Epithelial cell of esophagus (primary cell): ENCODE measurements around the gene COPS8.

Experiments used
- DNase-seq: peaks from one replicate; pipeline ENCODE4 v3.0.0; 2010; ENCODE audit warnings: low read depth
- H3K4me3 ChIP-seq: 2 replicates; pipeline ENCODE4 v1.5.1; 2011; ENCODE audit warnings: mild to moderate bottlenecking, low read length, control low read depth
- TF ChIP-seq, protein P1 (sequence below): IDR thresholded peaks from 2 replicates; pipeline ENCODE4 v1.5.1; 2011; ENCODE audit warnings: low read depth, mild to moderate bottlenecking, low read length, control low read depth, inconsistent platforms; ENCODE audit not compliant: insufficient read depth; ENCODE audit errors: missing control alignments

The COPS8 gene

GRCh38 chr2:237139123-237139675 is 53.5 kb downstream of the COPS8 start:
- no peak for DNase-seq
- TF ChIP-seq, protein P1, sequence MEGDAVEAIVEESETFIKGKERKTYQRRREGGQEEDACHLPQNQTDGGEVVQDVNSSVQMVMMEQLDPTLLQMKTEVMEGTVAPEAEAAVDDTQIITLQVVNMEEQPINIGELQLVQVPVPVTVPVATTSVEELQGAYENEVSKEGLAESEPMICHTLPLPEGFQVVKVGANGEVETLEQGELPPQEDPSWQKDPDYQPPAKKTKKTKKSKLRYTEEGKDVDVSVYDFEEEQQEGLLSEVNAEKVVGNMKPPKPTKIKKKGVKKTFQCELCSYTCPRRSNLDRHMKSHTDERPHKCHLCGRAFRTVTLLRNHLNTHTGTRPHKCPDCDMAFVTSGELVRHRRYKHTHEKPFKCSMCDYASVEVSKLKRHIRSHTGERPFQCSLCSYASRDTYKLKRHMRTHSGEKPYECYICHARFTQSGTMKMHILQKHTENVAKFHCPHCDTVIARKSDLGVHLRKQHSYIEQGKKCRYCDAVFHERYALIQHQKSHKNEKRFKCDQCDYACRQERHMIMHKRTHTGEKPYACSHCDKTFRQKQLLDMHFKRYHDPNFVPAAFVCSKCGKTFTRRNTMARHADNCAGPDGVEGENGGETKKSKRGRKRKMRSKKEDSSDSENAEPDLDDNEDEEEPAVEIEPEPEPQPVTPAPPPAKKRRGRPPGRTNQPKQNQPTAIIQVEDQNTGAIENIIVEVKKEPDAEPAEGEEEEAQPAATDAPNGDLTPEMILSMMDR: no peak
- H3K4me3 ChIP-seq: no peak overlapping the region

DNA sequence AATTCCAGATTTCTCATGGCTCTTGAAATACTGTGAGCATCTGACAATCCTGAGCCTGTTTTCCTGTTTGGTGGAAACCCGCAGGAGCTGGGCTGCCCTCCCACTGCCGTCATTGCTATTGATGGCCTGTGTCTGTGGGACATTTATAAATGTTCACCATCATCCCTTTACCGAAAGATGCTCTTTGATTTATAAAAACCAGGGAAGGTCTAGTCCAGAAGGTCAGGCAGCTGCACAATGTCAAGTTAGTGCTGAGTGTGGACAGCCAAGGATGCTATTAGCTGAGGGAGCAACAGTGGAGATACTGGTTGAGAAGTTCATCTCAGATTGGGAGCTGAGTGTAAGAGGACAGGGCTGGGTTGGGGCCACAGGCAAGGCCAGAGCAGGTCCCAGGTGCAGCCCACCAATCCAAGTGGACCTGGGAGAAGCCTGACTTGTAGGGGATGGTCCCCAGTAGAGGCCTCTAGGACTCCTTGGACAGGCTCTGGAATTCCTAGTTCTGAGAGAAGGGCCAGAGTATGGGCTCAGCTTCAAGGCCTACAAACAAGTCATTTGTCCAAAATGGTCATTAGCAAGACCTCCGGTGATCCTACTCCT is 55.1 kb downstream of the COPS8 start:
- no peak overlapping the region for H3K4me3 ChIP-seq
- no peak for DNase-seq
- TF ChIP-seq, protein P1: no peak

DNA sequence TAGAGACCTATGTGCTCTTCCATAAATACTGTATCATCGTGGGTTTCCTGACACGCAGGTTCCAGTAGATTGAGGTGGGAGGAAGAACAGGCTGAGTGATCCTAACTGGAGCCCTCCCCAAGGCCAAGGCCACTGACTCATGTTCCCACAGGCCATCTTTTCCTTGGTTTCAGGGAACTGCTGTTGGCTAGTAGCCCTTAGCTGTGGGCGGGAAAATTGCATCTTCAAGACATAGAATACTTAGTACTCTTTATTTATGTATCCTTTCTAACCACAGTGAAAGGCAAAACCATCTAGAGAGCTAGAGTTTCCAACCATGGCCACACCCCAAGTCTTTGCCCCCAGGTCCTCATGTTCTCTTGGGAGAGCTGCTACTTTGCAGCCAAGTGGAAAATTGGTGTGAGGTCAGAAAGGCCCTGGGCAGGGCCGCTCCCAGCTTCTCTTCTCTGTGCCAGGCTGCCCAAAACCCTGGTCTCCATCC is 55.9 kb downstream of the COPS8 start:
- TF ChIP-seq, protein P1: no peak
- peak; percentile 27 for DNase-seq
- H3K4me3 ChIP-seq: no peak overlapping the region

DNA sequence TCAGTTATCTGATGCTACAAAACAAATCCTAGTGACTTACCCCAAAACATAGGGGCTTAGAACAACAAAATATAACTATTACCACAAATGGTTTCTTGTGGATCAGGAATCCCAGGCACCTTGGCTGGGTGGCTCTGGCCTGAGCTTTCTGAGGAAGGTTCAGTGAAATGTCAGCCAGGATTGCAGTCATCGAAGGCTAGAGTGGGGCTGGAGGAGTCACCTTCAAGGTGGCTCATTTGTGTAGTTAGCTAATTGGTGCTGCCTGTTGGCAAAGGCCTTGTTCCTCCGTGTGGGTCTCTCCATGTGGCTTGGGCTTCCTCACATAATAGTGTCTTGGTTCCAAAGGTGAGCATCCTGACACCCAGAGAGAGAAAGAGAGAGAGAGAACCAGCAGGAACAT is 57.4 kb downstream of the COPS8 start:
- H3K4me3 ChIP-seq: no peak overlapping the region
- TF ChIP-seq, protein P1: no peak
- no peak for DNase-seq

- TF ChIP-seq, protein P1: no peak
- peak; percentile 14 for DNase-seq
- H3K4me3 ChIP-seq: no peak overlapping the region
Measured at GRCh38 chr2:237143676-237144440, 58.2 kb downstream of the COPS8 start.

- no peak for DNase-seq
- TF ChIP-seq, protein P1: no peak
Measured at GRCh38 chr2:237144516-237144915, 58.8 kb downstream of the COPS8 start.

GRCh38 chr2:237147317-237147716 is 61.6 kb downstream of the COPS8 start:
- TF ChIP-seq, protein P1: no peak
- no peak overlapping the region for H3K4me3 ChIP-seq
- no peak for DNase-seq

More at GRCh38 chr2:237144516-237144915, 58.8 kb downstream of the COPS8 start:
- H3K4me3 ChIP-seq: no peak overlapping the region
